Activated B cell treated with CpG ODN at 0.5 μM for 24 hours (primary cell): ENCODE results near the gene OTOS. TPM values are rescaled to one million over a fixed set of nuclear protein-coding genes. Genes with fewer than 3 reads are reported as not detected.

Experiments used
- ATAC-seq: fragments of 200-7000 bp; cut with Tn5 transposase; one replicate; pipeline ENCODE4 v1.10.0; 2021; ENCODE audit warnings: low read depth, mild to moderate bottlenecking, moderate library complexity
- CTCF ChIA-PET: fragments of 350-600 bp; sonication (Branson Sonifier 250); formaldehyde crosslinking; loops from one replicate; lab custom pipeline; 2021; ENCODE audit warnings: antibody characterized with exemption; lab: Charles Lee
- POLR2A ChIA-PET: fragments of 350-600 bp; sonication (Branson Sonifier 250); formaldehyde crosslinking; loops from one replicate; lab custom pipeline; 2021; ENCODE audit warnings: antibody characterized with exemption; lab: Charles Lee
- DNase-seq: peaks from one replicate; pipeline ENCODE4 v3.0.0; 2022
- H3K27ac Mint-ChIP-seq: one replicate; pipeline ENCODE4 v1.8.0; 2020; ENCODE audit warnings: mixed read lengths
- H3K27me3 Mint-ChIP-seq: one replicate; pipeline ENCODE4 v1.8.0; 2021; ENCODE audit warnings: mixed read lengths
- H3K36me3 Mint-ChIP-seq: one replicate; pipeline ENCODE4 v1.8.0; 2021; ENCODE audit warnings: low read depth, mixed read lengths
- H3K4me1 Mint-ChIP-seq: one replicate; pipeline ENCODE4 v1.8.0; 2021; ENCODE audit warnings: mixed read lengths
- H3K4me3 Mint-ChIP-seq: one replicate; pipeline ENCODE4 v1.8.0; 2020; ENCODE audit warnings: mild to moderate bottlenecking, mixed read lengths
- H3K9me3 Mint-ChIP-seq: one replicate; pipeline ENCODE4 v1.8.0; 2020; ENCODE audit warnings: mixed read lengths
- CTCF ChIP-seq: fragments of 200-600 bp; IDR thresholded peaks from one replicate; pipeline ENCODE4 v1.8.0; 2022; ENCODE audit warnings: antibody characterized with exemption, mild to moderate bottlenecking
- intact Hi-C: fragments of 100-400 bp; cut with micrococcal nuclease; formaldehyde crosslinking; loops from one replicate; pipeline ENCODE4 v1.15.1; 2024
- total RNA-seq: library from RNA; stranded (reverse); gene quantifications from 2 replicates; pipeline ENCODE4 v1.2.3, GENCODE V29; 2022

The OTOS gene
- total RNA-seq, 1 donor from 2014 or later: not detected

DNA sequence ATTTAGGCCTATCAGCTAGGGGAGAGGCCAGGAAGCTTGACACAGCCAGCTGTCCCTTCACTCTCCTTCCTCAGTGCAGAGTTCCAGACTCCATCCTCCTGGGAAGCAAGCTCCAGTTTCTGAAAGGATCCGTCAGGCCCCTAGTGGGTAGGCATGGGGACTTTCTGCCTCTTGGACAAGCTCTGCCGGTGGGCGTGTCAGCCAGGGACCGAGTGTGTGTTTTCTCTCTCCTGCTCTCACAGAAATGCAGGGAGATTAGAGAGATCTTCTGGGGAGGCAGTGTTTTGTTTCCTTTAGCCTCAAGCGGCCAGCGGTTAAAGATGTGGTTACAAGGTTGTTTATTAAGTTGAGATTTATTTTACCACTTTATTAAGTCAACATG, 29.9 kb upstream of the OTOS start:
- H3K4me1 Mint-ChIP-seq: peaks cover 2% of the 10 kb centered on the region
- H3K27me3 Mint-ChIP-seq: peaks cover 5% of the 10 kb centered on the region
- ATAC-seq: no peak
- H3K9me3 Mint-ChIP-seq: peaks cover 5% of the 10 kb centered on the region
- CTCF ChIA-PET: no interaction called here
- H3K36me3 Mint-ChIP-seq: no peaks in the 10 kb centered on the region
- H3K4me3 Mint-ChIP-seq: no peak overlapping the region
- no peak overlapping the region for H3K27ac Mint-ChIP-seq
- POLR2A ChIA-PET: no interaction called here
- intact Hi-C loops: no loop called here
- TF ChIP-seq CTCF: no peak
- DNase-seq: no peak

GRCh38 chr2:240169486-240170353, 29.3 kb upstream of the OTOS start:
- TF ChIP-seq CTCF: no peak
- no peaks in the 10 kb centered on the region for H3K36me3 Mint-ChIP-seq
- peaks cover 5% of the 10 kb centered on the region for H3K27me3 Mint-ChIP-seq
- POLR2A ChIA-PET: no interaction called here
- H3K9me3 Mint-ChIP-seq: peaks cover 5% of the 10 kb centered on the region
- CTCF ChIA-PET: no interaction called here
- ATAC-seq: no peak
- no peak for DNase-seq
- no peak overlapping the region for H3K4me3 Mint-ChIP-seq
- intact Hi-C loops: no loop called here
- H3K4me1 Mint-ChIP-seq: peaks cover 2% of the 10 kb centered on the region
- no peak overlapping the region for H3K27ac Mint-ChIP-seq

DNA sequence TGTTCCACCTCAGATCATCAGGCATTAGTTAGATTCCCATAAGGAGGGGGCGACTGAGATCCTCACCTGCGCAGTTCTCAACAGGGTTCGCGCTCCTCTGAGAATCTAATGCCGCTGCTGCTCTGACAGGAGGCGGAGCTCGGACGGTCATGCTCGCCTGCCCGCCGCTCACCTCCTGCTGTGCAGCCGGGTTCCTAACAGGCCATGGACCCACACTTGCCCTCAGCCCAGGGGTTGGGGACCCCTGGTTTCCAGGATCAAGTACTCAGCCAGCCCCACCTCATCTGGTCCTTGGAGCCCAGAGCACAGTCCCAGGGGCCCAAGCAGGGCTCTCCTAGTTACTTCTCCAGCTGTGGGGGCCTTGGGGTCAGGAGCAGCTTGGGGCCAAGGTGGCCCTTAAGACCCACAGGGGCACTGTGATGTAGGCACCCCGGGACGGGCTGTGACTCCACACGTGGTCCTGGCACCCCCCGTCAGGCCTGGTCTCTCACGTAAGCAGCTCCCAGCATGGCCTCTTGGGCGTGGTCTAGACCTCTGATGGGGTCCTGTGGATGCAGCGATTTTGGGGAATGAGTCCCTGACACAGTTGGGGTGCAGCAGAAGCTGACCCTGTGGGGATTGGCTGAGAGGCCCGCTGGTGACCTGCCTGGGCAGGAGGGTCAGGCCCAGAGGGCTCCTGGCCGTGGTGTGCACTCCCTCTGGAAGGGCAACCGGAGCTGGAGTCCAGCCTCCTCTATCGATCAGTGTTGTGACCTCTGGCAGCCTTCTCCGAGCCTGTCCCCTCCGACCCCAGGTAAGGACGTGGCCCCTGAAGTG, 28.3 kb upstream of the OTOS start:
- ATAC-seq (no peak), DNase-seq (no peak)
- ChIA-PET CTCF (no interaction called here), POLR2A (no interaction called here)
- intact Hi-C loops: no loop called here
- H3K4me3 Mint-ChIP-seq: no peak overlapping the region
- H3K36me3 Mint-ChIP-seq: no peaks in the 10 kb centered on the region
- no peak for TF ChIP-seq CTCF
- peaks cover 5% of the 10 kb centered on the region for H3K9me3 Mint-ChIP-seq
- H3K4me1 Mint-ChIP-seq: peaks cover 2% of the 10 kb centered on the region
- H3K27me3 Mint-ChIP-seq: peaks cover 2% of the 10 kb centered on the region
- no peak overlapping the region for H3K27ac Mint-ChIP-seq

DNA sequence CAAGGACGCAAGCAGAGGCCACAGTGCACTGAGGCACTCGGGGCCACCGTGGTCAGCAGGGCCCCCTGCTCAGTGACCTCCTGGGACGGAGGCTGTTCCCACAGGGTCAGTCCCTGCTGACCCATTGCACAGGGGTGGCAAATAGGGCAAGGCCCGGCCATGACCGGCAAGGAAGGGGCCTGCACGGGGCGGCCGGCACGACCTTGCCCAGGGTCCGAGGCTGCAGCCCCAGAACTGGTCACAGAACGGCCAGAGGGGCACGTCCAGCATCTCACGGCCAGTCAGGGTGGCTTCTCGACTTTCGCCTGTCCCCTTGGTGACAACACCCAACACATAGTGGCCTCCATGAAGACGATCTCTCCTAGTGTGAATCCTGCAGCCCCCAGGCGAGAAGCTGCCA, 27.6 kb upstream of the OTOS start:
- ChIA-PET CTCF (no interaction called here), POLR2A (no interaction called here)
- Mint-ChIP-seq H3K36me3 (no peaks in the 10 kb centered on the region), H3K4me3 (no peak overlapping the region), H3K27ac (no peak overlapping the region), H3K4me1 (peaks cover 2% of the 10 kb centered on the region), H3K9me3 (peaks cover 5% of the 10 kb centered on the region), H3K27me3 (peaks cover 2% of the 10 kb centered on the region)
- ATAC-seq (no peak), DNase-seq (no peak)
- intact Hi-C loops: no loop called here
- TF ChIP-seq CTCF: no peak

GRCh38 chr2:240167588-240167880, 27.1 kb upstream of the OTOS start:
- intact Hi-C loops: no loop called here
- no peak overlapping the region for H3K27ac Mint-ChIP-seq
- no peak for TF ChIP-seq CTCF
- H3K4me3 Mint-ChIP-seq: no peak overlapping the region
- no peaks in the 10 kb centered on the region for H3K36me3 Mint-ChIP-seq
- ChIA-PET CTCF (no interaction called here), POLR2A (no interaction called here)
- ATAC-seq (no peak), DNase-seq (no peak)
- peaks cover under 1% of the 10 kb centered on the region for H3K9me3 Mint-ChIP-seq
- peaks cover 2% of the 10 kb centered on the region for H3K27me3 Mint-ChIP-seq
- H3K4me1 Mint-ChIP-seq: no peaks in the 10 kb centered on the region
